GM13976 (cell line): ENCODE results near the gene SHISAL1.
A peak's percentile ranks its signal among the peaks of the same experiment; 100 is the strongest.

Experiments
- DNase-seq: peaks from one replicate; pipeline ENCODE4 v3.0.0; 2012; ENCODE audit warnings: low spot score
- in situ Hi-C: fragments of 300-500 bp; cut with MboI; formaldehyde crosslinking; loops from one replicate; pipeline ENCODE4 v1.12.0; 2022; ENCODE audit warnings: low sequenced_read_pairs, mixed read lengths, inconsistent platforms; ENCODE audit not compliant: unreplicated experiment
- TF ChIP-seq, protein P1 (sequence below): IDR thresholded peaks from 2 replicates; pipeline ENCODE4 v1.5.1; 2012; ENCODE audit warnings: borderline replicate concordance, mild to moderate bottlenecking; ENCODE audit not compliant: insufficient read depth; ENCODE audit errors: extremely low read depth, missing control alignments, control extremely low read depth

Gene SHISAL1

DNA sequence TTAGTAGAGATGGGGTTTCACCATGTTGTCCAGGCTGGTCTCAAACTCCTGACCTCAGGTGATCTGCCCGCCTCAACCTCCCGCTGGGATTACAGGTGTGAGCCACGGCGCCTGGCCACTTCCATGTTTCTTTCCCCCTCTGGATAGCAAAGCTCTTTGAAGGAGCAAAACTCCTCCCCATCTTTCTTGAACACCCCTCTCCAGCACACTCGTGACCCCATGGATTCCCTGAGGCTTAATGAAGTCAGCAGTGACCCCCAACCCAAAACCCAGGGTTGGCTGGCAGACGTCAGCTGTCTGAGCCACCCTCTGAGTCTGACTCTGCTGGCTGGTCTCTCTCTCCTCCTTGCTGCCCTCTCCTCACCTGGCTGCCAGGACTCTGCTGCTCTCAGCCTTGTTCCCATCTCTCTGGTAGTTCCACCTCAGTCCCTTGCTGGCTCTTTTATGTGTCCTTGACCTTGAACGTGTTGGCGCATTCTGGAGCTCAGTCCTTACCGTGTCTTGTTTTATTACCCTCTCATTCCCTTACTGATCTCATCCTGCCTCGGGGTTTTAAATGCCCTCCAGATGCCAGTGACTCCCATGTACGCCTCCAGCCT is 87.6 kb downstream of the SHISAL1 start:
- in situ Hi-C loops = no loop called here
- DNase-seq = no peak
- TF ChIP-seq, protein P1, sequence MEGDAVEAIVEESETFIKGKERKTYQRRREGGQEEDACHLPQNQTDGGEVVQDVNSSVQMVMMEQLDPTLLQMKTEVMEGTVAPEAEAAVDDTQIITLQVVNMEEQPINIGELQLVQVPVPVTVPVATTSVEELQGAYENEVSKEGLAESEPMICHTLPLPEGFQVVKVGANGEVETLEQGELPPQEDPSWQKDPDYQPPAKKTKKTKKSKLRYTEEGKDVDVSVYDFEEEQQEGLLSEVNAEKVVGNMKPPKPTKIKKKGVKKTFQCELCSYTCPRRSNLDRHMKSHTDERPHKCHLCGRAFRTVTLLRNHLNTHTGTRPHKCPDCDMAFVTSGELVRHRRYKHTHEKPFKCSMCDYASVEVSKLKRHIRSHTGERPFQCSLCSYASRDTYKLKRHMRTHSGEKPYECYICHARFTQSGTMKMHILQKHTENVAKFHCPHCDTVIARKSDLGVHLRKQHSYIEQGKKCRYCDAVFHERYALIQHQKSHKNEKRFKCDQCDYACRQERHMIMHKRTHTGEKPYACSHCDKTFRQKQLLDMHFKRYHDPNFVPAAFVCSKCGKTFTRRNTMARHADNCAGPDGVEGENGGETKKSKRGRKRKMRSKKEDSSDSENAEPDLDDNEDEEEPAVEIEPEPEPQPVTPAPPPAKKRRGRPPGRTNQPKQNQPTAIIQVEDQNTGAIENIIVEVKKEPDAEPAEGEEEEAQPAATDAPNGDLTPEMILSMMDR = no peak

GRCh38 chr22:44224166-44224565 is 88.6 kb downstream of the SHISAL1 start:
- no peak for DNase-seq
- TF ChIP-seq, protein P1 = no peak
- in situ Hi-C loops = no loop called here

- no peak for DNase-seq
- TF ChIP-seq, protein P1 = no peak
- in situ Hi-C loops = no loop called here
Observed at GRCh38 chr22:44221710-44222475, 90.9 kb downstream of the SHISAL1 start.

GRCh38 chr22:44220727-44221680 is 91.7 kb downstream of the SHISAL1 start:
- TF ChIP-seq, protein P1 = no peak
- in situ Hi-C loops = no loop called here
- DNase-seq = no peak

GRCh38 chr22:44219101-44219870 is 93.5 kb downstream of the SHISAL1 start:
- DNase-seq = no peak
- TF ChIP-seq, protein P1 = no peak
- in situ Hi-C loops = no loop called here

DNA sequence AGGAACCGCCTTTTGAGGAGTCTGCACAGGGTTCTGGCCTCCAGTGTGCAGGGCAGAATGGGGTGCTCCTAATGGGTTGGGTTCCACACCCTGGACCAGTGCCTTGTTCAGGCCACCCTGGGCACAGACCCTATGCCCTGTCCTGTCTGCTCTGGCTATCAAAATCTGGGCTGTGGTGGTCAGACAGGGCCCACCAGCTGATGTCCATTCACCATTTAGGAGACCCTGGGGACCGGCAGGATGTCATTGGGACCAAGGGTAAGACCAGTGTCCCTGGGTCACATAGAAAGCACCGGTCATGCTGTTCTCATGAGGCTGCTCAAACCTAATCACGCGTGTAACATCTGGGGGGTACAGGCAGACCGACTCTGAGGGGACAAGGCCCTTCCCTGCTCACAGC is 94.7 kb downstream of the SHISAL1 start:
- TF ChIP-seq, protein P1 = no peak
- peak; percentile 20 for DNase-seq
- in situ Hi-C loops = no loop called here
